ENCODE results near the gene BMPR1A.
"Not testable (repeated sequence)": the region's sequence is repeated elsewhere in the genome, so short reads cannot be mapped to it uniquely, and the experiment has no call there.

The BMPR1A gene

DNA sequence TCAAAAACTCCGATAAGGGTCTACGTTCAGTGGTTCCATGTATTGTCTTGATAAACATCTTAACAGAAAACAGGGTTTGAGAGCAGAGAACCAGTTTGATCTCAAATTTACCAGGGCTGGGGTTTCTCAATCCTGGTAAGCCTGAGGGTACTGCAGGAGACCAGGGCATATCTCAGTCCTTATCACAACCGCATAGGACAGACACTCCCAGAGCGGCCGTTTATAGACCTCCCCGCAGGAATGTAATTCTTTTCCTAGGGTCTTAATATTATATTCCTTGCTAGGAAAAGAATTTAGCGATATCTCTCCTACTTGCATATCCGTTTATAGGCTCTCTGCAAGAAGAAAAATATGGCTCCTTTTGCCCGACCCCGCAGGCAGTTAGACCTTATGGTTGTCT, 196.3 kb downstream of the BMPR1A start:
- not testable (repeated sequence) for DNase-seq (ENCODE audit: low read depth in 1 of 2, low spot score in 1 of 2)

DNA sequence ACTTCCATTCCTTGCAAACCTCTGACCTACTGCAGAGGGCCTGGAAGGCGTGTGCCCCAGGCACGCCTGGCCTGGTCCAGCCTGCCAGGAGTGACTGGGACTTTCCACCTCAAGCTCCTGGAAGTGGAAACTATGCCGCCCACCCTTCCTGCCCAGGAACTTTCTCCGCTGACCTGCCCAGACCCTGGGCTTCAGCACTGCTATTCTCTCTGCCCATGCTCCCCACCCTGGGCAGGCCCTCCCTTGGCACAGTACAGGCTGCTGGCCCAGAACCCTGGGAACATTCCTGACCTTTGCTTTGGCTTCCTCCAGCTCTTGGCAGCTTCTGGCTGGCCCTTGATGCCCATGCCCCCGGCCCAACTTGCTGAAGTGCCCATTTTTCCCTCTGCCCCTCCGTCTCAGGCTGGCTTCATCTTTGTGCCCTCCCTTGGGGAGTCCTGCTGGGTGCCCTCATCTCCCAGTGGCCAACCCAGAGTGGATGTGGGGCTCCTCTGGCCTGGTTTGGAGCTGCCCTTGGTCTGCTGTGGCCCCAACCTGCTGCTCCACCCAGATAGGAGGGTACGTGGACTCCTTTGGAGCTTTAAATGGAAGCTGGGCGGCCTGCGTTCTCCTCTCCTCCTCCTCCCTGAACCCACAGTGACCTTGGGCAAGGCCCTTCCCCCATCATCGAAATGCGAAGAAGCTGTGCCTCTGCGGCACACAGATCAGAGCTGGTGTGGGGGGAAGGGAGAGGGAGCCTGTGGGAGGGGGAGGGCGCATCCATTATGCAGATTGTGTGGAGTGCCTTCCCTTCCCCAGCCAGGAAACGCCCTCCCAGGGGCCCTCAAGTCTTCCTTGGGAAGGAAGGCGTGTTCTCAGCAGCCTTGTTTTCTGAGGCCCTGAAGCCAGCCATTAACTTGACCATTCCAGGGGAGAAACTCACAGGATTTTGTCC, 197.6 kb downstream of the BMPR1A start:
- DNase-seq (ENCODE audit: low read depth in 1 of 2, low spot score in 1 of 2): no peak

DNA sequence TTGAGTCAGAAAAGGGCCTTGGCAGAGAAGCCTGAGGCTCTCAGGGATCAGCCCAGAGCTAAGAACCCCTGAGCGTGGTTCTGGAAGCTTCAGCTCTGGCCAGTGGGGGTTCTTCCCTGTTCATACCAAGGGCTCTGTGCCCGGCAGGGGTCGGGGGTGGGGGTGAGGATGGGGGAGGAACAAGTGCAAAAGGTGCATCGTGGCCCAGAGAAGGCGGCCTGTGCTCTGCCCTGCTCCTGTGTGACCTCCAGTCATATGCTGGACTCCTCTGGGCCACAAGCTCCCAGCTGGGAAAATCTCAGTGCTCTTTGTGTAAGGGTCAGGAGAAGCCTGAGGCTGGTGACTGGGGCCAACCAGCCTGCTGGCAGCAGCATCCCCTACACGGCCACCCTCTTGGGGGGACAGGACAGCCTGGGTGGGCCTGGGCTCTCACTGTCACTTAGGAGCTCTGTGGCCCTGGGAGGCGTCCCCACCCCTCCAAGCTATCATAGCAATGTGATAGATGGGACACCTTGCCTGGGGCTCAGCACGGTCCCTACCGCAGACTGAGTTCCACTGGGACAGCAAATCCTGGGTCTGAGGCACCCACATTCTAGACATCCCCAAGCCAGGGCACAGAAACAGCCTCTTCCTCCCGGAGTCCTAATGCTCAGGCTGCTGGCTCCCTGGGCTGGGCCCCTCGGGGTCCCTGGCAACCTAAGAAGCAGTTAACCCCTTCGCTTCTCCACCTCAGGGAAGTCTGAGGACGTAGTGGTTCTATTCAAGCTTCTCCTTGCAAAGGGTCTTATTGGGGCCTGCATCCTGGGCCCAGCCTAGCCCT, 198.5 kb downstream of the BMPR1A start:
- DNase-seq (ENCODE audit: low read depth in 1 of 2, low spot score in 1 of 2): no peak

DNA sequence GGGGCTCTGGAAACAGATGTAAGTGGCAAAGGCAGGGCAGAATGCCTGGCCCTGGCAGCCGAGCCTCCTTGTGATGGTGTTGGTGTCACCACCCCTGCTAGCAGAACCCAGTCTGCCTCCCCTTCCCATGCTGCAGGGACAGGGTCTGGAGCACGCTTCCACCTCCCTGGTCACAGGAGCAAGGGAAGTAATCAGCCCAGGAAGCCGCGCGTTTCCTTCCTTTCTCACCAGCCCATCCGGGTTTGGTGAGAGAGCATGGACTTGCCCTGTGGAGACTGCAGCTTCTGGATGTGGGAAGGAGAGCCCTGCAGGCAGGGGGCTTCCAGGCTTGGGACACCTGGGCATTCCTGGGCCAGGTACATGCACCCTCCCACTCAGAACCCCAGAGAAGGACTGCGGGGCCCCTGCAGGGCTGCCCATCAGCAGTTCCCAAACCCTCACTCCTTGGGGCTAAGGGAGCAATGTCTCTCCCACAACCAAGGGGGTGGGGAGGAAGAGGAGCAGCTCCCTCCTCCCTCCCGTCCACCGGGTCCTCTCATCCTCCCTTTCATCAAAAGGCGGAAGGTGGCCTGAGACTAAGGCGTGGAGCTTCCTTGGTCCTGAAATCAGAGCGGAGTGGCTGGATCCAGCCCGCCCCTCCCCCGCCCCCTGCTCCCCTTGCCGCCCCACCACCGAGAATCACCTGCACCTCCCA, 199.2 kb downstream of the BMPR1A start:
- DNase-seq (ENCODE audit: low read depth in 1 of 2, low spot score in 1 of 2): no peak

DNA sequence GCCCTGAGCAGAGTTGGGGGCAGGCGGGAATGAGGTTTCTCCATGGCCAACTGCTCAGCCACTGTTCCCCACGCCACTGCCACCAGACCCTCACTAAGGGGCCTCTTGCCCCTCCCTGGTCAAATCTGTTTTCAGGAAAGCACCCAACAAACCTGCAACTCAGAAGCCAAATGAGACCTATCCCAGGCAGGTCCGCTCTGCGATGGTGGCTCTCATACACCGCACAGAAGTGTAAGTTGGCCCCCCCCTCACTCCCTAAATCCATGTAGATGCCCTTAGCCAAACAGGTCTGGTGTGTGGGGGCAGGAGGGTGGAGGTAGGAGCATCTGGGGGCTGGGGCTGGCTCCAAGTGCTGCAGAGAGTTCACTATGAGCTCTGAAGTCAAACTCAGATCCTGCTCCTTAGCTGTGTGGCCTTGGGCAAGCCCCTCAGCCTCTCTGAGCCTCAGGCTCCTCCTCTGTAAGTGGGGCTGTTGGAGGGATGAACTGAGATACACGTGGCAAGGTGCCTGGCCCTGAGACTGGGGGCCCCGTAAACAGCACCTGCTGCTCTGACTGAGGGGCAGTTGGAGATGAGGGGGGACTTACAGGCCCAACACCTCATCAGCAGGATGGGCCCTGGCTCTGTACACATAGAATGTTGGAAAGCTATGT, 199.9 kb downstream of the BMPR1A start:
- no peak for DNase-seq (ENCODE audit: low read depth in 1 of 2, low spot score in 1 of 2)

DNA sequence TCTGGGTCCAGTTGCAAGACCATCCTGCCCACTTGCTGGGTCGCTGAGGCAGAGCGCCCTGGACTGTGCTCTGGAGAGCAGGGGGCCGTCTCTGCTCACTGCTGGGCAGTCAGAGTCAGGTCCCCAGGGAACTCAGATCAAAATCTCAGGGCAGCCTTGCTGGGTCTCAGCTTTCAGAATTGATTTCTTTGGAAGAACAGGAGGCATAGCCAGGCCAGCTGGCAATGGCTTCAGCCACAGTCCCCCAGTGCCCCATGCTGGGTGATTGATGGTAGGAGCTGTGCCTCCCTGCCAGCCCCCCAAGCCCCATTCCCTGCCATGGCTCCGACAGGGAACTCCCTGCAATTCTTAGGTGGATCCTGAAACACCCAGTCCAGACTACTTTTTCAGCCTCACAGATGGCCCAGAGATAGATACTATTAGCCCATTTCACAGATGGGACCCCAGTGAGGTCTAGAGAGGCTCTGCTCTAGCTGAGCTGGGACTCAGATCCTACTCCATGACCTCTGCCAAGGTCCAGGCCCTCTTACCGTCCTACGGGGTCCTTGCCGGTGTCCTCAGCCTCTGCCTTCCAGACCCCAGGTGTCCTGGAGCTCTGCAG, 200.5 kb downstream of the BMPR1A start:
- no peak for DNase-seq (ENCODE audit: low read depth in 1 of 2, low spot score in 1 of 2)

DNA sequence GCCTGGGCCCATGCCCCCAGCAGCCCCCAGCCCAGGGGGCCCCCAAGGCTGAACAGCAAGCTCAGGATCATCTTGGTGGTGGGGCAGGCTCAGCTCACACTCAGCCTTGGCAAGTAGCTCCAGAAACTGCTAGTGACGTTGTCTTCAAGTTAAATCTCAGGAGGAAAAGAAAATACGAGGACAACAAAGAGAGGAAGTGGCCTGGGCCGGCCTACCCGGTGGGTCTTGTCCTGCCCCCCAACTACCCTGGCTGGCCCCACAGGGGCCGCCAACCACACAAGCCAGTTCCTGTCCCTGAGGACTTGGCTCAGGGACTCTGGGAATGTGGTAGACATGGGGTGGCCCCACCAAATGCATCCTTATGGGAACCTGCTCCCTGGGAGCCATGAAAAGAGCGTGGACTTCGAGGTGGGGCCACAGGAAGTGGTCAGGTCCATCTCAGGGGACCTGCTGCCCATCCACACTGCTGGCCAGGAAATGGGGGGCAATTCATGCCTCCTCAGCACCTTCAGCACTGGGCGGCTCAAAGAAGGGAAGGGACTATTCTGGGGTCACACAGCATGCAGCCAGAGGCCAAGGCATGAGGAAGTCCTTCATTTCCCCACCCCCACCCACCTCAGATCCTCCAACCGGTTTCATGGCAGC, 201.2 kb downstream of the BMPR1A start, which contains the start of gene MMRN2:
Gene MMRN2 (minus strand): TSS at position 145 of the 645 bp plus-strand sequence. CDS start 74 bp downstream, at position 71.
- DNase-seq (ENCODE audit: low read depth in 1 of 2, low spot score in 1 of 2): no peak

DNA sequence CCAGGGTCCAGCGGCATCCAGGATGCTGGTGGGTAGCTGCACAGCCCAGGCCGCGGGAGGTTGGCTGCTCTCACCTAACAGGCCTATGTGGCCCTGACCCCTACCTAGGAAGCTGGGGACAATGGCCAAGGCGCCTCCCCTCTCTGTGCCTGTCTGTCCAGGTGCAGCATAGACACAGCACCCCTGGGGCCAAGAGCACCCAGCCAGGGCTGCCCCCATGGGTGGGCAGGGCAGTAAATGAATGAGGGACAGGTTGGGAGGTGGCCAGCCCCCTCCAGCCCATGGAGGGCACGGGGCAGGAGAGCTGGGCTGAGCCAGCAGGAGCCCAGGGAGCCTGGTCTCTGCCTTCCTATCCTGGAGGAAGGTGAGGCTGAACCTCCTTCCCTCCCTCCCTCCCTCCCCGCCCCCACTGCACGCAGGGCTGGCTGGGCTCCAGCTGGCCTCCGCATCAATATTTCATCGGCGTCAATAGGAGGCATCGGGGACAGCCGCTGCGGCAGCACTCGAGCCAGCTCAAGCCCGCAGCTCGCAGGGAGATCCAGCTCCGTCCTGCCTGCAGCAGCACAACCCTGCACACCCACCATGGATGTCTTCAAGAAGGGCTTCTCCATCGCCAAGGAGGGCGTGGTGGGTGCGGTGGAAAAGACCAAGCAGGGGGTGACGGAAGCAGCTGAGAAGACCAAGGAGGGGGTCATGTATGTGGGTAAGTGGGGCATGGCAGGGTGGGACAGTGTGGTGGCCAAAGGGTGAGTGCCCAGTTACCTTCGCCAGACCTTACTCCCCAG, 201.9 kb downstream of the BMPR1A start, which contains the start of gene SNCG:
Gene SNCG (plus strand): TSS at position 484 of the 785 bp plus-strand sequence. CDS start 99 bp downstream, at position 583.
- DNase-seq (ENCODE audit: low read depth in 1 of 2, low spot score in 1 of 2): no peak

DNA sequence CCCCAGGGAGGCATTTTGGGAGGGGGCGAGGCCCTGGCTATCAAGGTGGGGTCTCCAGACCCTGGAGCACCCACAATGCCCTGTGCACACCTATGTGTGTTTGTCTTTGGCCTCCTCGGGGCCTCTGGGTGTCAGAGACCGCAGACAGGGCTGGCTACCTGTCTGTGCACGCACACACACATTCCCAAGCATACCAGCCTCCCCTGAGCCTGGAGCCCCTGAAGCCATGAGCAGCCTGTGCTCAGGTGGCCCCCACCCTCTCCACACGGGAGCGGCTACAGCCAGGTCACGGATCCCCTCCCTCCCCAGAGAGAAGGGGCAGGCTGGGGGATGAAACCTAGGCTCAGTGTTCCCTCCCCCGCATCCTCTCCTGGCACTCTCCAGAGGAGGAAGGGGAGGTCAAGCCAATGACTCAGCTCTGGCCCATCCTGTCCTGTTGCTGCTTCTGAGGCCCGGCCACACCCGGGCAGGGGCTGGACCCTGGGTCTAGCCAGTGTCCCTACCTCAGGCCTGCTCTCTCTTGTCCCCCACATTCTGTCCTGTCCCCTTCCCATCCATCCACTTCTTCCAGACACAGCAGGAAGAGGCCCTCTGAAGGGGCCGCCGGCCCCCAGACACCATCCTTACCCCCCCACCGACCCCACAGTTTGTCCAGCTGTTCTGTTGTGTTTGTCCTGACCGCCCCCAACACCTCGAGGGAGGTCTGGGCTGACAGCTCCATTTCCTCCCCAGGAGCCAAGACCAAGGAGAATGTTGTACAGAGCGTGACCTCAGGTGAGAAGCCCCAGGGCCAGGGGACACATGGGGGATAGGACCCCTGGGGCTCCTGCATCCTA, 202.7 kb downstream of the BMPR1A start:
- DNase-seq (ENCODE audit: low read depth in 1 of 2, low spot score in 1 of 2): no peak

DNA sequence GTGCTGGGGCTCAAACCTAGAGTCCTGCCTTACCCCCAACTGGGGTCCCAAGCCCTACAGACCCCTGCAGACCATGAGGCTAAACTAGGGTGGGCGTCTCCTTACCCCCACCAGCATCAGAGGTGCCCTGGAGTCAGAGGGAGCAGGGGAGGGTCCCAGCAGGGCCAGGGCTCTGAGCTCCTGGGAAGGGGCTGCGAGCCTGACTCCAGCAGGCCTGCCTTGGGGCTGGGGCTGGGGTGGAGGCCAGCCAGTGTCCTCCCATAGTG, 203.3 kb downstream of the BMPR1A start:
- no peak for DNase-seq (ENCODE audit: low read depth in 1 of 2, low spot score in 1 of 2)

DNA sequence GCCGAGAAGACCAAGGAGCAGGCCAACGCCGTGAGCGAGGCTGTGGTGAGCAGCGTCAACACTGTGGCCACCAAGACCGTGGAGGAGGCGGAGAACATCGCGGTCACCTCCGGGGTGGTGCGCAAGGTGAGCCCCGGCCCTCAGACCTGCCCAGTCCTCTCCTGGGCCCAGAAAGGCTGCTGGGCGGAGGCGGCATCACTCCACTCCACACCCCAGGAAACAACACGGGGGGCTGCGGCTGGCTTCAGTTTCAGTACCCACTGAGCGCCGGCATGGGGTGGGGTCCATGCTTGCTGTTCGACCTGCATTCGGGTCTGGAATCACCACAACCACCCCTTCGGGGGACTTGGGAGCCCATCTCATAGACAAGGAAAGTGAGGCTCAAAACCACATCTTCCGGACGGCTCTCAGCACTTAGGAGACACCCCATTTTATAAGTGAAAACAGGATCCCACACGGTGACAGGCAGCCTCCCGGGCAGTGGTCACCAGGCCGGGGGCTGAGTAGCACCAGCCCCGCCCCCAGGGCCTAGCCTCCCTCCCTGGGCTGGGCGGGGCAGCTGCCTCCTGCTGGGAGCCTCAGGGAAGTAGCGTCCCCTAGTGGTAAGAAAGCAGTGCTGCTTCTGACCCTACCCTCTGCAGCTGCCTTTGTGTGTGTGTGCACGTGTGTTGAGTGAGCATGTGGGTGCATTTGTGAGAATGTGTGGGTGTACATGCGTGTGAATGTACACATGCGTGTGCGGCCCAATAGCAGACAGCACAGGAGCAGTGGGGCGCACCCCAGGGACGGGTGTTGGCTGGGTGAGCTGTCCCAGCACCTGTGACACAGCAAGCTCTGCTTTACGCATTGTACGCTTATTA, 203.8 kb downstream of the BMPR1A start:
- DNase-seq (ENCODE audit: low read depth in 1 of 2, low spot score in 1 of 2): no peak

DNA sequence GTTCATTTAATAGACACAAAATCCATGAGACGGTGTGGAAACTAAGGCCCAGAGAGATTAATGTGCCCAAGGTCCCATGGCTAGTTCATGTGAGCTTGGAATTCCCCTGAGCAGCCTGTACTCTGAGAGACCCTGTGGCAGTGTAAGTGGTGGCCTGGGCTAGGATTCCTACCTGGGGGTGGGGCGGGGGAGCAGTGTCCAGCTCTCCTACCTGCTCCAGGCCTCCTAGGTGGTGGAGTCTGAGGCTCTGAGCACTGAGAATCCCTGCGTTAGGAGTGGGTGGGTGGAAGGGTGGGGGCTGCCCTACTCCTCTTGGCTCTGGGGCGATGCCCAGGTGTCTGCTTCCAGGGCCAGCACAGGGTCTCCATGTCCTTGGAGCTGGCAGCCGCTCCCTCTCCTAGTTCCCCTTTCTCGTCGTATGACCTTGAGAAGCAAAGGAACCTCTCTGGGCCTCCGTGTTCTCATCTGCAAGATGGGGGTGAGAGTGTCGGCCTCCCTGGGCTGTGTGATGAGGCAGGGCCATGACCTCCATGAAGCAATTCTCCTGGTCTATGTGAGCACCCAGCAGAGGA, 204.5 kb downstream of the BMPR1A start:
- no peak for DNase-seq (ENCODE audit: low read depth in 1 of 2, low spot score in 1 of 2)

DNA sequence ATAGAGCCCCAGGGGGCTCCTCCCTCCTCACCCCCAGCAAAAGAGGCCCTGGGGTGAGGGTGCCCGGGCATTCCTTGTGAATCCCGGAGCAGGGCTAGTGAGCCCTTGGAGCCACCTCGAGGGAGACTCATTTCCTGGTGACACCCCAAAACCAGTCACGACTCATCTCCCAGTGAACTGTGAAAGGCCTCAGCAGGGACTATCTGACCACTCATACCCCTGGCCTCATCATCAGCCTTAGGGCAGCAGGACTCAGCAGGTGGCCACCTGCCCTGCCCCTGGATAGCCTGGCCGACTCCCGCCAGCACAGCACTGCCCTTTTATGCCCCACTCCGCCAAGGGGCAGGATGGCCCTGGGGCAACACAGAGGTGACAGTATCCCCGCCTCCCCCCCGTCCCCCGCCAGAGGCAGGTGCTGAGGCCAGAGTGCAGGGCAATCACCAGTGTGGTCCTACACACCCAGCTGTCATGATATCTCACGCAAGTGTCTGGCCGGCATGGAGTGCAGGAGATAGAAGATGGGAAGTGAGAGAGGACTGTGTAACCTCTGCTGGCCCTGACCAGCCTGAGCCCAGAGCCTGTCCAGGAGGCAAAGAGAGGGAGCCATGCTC, 205.2 kb downstream of the BMPR1A start:
- DNase-seq (ENCODE audit: low read depth in 1 of 2, low spot score in 1 of 2): no peak

DNA sequence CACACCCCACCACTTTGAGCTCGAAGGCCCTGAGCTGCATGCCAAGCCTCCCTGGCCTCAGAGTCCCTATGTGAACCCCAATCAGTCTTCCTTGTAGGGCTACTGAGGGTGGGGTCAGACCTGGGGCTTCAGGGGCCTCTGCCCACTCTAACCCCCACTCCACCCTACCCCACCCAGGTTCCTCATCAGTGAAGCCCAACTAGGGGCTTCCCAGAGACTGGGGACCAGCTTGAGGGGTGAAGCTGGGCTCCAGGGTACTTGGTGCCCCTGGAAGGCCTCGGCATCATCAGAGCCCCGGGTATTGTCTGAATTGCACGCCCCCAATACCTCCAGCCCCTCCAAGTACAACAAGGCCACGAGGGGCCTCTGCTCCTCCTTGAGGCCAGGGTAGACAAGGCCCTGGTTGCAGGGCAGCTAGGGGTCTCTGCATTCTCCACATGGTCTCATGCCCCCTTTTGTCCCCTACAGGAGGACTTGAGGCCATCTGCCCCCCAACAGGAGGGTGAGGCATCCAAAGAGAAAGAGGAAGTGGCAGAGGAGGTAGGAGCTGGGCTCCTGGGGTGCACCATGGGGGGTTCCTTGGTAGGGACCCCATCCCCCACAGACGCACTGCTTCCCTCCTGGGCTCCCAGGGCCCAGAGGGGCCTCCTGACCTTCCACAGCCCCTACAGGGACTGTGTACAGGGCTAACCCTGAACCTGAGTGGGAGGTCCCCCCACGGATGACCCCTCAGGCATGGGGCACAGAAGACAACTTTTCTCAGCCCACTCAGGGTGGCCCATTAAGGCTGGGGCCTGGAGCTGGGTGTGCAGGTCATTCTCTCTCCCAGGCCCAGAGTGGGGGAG, 205.9 kb downstream of the BMPR1A start:
- no peak for DNase-seq (ENCODE audit: low read depth in 1 of 2, low spot score in 1 of 2)

DNA sequence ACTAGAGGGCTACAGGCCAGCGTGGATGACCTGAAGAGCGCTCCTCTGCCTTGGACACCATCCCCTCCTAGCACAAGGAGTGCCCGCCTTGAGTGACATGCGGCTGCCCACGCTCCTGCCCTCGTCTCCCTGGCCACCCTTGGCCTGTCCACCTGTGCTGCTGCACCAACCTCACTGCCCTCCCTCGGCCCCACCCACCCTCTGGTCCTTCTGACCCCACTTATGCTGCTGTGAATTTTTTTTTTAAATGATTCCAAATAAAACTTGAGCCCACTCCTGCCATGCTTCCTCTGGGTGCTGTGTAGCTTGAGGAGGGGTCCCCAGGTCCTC, 206.5 kb downstream of the BMPR1A start:
- no peak for DNase-seq (ENCODE audit: low read depth in 1 of 2, low spot score in 1 of 2)

DNA sequence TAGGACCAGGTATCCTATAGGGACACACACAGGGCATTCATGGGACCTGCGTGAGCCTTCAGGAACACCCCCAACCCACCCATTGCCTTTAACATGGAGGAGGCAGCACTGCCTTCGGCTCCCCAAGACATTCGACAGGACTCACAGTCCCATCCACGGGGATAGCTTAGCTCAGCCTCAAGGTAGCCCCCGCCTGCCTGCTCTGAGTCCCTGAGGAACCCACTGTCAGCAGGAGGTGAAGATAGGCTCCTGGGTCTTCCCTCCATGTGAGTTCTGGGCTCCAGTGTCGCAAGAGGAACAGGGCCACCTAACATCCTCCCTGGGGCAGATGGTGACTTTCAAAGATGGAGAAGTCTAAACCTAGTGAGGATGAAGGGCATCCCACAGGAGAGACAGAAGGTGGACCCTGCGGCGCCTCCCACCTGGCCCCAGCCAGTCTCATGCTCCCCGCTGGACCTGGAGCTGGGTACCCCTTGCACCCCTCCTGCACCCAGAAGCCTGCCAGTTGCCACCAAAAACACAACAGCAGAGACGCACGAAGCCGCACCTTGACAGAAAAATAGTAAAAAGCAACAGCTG, 207.0 kb downstream of the BMPR1A start:
- DNase-seq (ENCODE audit: low read depth in 1 of 2, low spot score in 1 of 2): peak in 1 of 2 donors; percentile 2

Measured in activated T-helper 1 cell treated with anti-CD3 and anti-CD28 coated beads, Interleukin-2, amount 50 U/mL, for 16 hours (primary cell).